H9 (cell line): ENCODE results near the gene A2ML1. TPM values are rescaled to one million over a fixed set of nuclear protein-coding genes. Genes with fewer than 3 reads are reported as not detected.

Experiments
- DNase-seq: peaks from one replicate; pipeline ENCODE4 v3.0.0-alpha.2; 2017
- H2AFZ ChIP-seq: one replicate; pipeline ENCODE4 v1.6.1; 2013; ENCODE audit warnings: mild to moderate bottlenecking, low read length, control low read depth, moderate library complexity
- H2AK5ac ChIP-seq: 2 replicates; pipeline ENCODE4 v1.6.1; 2013; ENCODE audit warnings: low read length, control low read depth, mixed read lengths; ENCODE audit not compliant: insufficient read length
- H2BK120ac ChIP-seq: one replicate; pipeline ENCODE4 v1.6.1; 2013; ENCODE audit warnings: low read depth, mild to moderate bottlenecking, low read length, control low read depth, inconsistent platforms; ENCODE audit not compliant: poor library complexity, severe bottlenecking
- H2BK12ac ChIP-seq: 2 replicates; pipeline ENCODE4 v1.6.1; 2013; ENCODE audit warnings: low read length, control low read depth, mixed read lengths, low read depth; ENCODE audit not compliant: insufficient read length
- H2BK15ac ChIP-seq: 2 replicates; pipeline ENCODE4 v1.6.1; 2013; ENCODE audit warnings: low read depth, low read length, control low read depth
- H2BK20ac ChIP-seq: one replicate; pipeline ENCODE4 v1.6.1; 2013; ENCODE audit warnings: low read depth, mild to moderate bottlenecking, low read length, control low read depth, inconsistent platforms; ENCODE audit not compliant: poor library complexity, severe bottlenecking
- H2BK5ac ChIP-seq: 2 replicates; pipeline ENCODE4 v1.6.1; 2013; ENCODE audit warnings: low read length, control low read depth, mixed read lengths; ENCODE audit not compliant: insufficient read length
- H3K14ac ChIP-seq: 2 replicates; pipeline ENCODE4 v1.6.1; 2013; ENCODE audit warnings: low read length, control low read depth; ENCODE audit not compliant: insufficient read depth
- H3K18ac ChIP-seq: 2 replicates; pipeline ENCODE4 v1.6.1; 2013; ENCODE audit warnings: low read depth, mild to moderate bottlenecking, mixed read lengths, low read length, control low read depth; ENCODE audit not compliant: insufficient read length
- H3K23ac ChIP-seq: 2 replicates; pipeline ENCODE4 v1.6.1; 2013; ENCODE audit warnings: low read length, control low read depth, mixed read lengths, low read depth; ENCODE audit not compliant: insufficient read length
- H3K23me2 ChIP-seq: 2 replicates; pipeline ENCODE4 v1.6.1; 2013; ENCODE audit warnings: low read depth, mild to moderate bottlenecking, mixed read lengths, low read length, control low read depth; ENCODE audit not compliant: insufficient read length, poor library complexity, severe bottlenecking
- H3K27ac ChIP-seq: 2 replicates; pipeline ENCODE4 v1.5.1; 2013; ENCODE audit warnings: low read length, control low read depth, mixed read lengths, low read depth; ENCODE audit not compliant: insufficient read length
- H3K27me3 ChIP-seq: 2 replicates; pipeline ENCODE4 v1.6.1; 2013; ENCODE audit warnings: low read length, control low read depth, inconsistent platforms; ENCODE audit not compliant: insufficient read depth
- H3K4ac ChIP-seq: 2 replicates; pipeline ENCODE4 v1.6.1; 2013; ENCODE audit warnings: low read depth, mild to moderate bottlenecking, control low read depth, inconsistent platforms, low read length, moderate library complexity
- H3K4me1 ChIP-seq: 2 replicates; pipeline ENCODE4 v1.6.1; 2013; ENCODE audit warnings: low read length, control low read depth, inconsistent platforms; ENCODE audit not compliant: insufficient read depth
- H3K4me2 ChIP-seq: 2 replicates; pipeline ENCODE4 v1.6.1; 2013; ENCODE audit warnings: low read length, control low read depth, mixed read lengths; ENCODE audit not compliant: insufficient read length, insufficient read depth
- H3K56ac ChIP-seq: 2 replicates; pipeline ENCODE4 v1.6.1; 2013; ENCODE audit warnings: low read depth, mild to moderate bottlenecking, mixed read lengths, low read length, control low read depth; ENCODE audit not compliant: insufficient read length
- H3K79me1 ChIP-seq: 2 replicates; pipeline ENCODE4 v1.6.1; 2013; ENCODE audit warnings: low read depth, mild to moderate bottlenecking, moderate library complexity, low read length, control low read depth, inconsistent platforms; ENCODE audit not compliant: insufficient read depth, poor library complexity, severe bottlenecking
- H3K79me2 ChIP-seq: 2 replicates; pipeline ENCODE4 v1.6.1; 2013; ENCODE audit warnings: low read length, control low read depth, inconsistent platforms; ENCODE audit not compliant: insufficient read depth
- H3K9ac ChIP-seq: 2 replicates; pipeline ENCODE4 v1.6.1; 2013; ENCODE audit warnings: low read length, control low read depth, mixed read lengths; ENCODE audit not compliant: insufficient read length; ENCODE audit errors: extremely low read depth
- H3K9me3 ChIP-seq: one replicate; pipeline ENCODE4 v1.6.1; 2013; ENCODE audit warnings: low read depth, low read length, inconsistent platforms; ENCODE audit not compliant: control insufficient read depth
- H3T11ph ChIP-seq: one replicate; pipeline ENCODE4 v1.6.1; 2013; ENCODE audit warnings: mild to moderate bottlenecking, low read length, control low read depth, inconsistent platforms
- H4K20me1 ChIP-seq: one replicate; pipeline ENCODE4 v1.6.1; 2013; ENCODE audit not compliant: control insufficient read depth, insufficient read length, insufficient read depth
- H4K5ac ChIP-seq: 2 replicates; pipeline ENCODE4 v1.6.1; 2013; ENCODE audit warnings: low read depth, mild to moderate bottlenecking, mixed read lengths, low read length, control low read depth; ENCODE audit not compliant: insufficient read length
- H4K8ac ChIP-seq: replicated peaks from 2 replicates; pipeline ENCODE4 v1.6.1; 2013; ENCODE audit warnings: low read length, control low read depth, mixed read lengths, low read depth; ENCODE audit not compliant: insufficient read length
- H4K91ac ChIP-seq: 2 replicates; pipeline ENCODE4 v1.6.1; 2013; ENCODE audit warnings: low read depth, mild to moderate bottlenecking, moderate library complexity, mixed read lengths, low read length, control low read depth; ENCODE audit not compliant: insufficient read length
- H3K27ac Mint-ChIP-seq, 3 experiments: 2 replicates in 2 of 3; 3 replicates in 1 of 3; pipeline ENCODE4 v1.8.0; 2020 to 2021; ENCODE audit warnings: mixed read lengths in 3 of 3, mild to moderate bottlenecking in 1 of 3, moderate library complexity in 1 of 3
- H3K27me3 Mint-ChIP-seq: 2 replicates; pipeline ENCODE4 v1.8.0; 2021; ENCODE audit warnings: low read depth, mild to moderate bottlenecking, moderate library complexity, mixed read lengths
- H3K36me3 Mint-ChIP-seq, 3 experiments: 2 replicates in 2 of 3; 3 replicates in 1 of 3; pipeline ENCODE4 v1.8.0; 2020 to 2021; ENCODE audit warnings: low read depth in 3 of 3, mixed read lengths in 3 of 3; ENCODE audit not compliant: insufficient read depth in 1 of 3
- H3K4me1 Mint-ChIP-seq, 2 experiments: 2 replicates each; pipeline ENCODE4 v1.8.0; 2020; ENCODE audit warnings: mixed read lengths in 2 of 2
- H3K4me3 Mint-ChIP-seq, 2 experiments: 2 replicates in 1 of 2; 3 replicates in 1 of 2; pipeline ENCODE4 v1.8.0; 2020 to 2021; ENCODE audit warnings: mild to moderate bottlenecking in 2 of 2, mixed read lengths in 2 of 2, moderate library complexity in 1 of 2
- H3K9me3 Mint-ChIP-seq, 2 experiments: 2 replicates in 1 of 2; 3 replicates in 1 of 2; pipeline ENCODE4 v1.8.0; 2020; ENCODE audit warnings: mild to moderate bottlenecking in 2 of 2, mixed read lengths in 2 of 2, moderate library complexity in 1 of 2
- WGBS: extraction: QIAGEN DNeasy Blood & Tissue Kit; methylation state at CpG from one replicate; pipeline ENCODE4 v1.1.7; 2013; ENCODE audit warnings: missing lambda C conversion rate, low lambda C conversion rate, mixed read lengths; ENCODE audit not compliant: insufficient read length; ENCODE audit errors: extremely low coverage; 5-methylcytosine and 5-hydroxymethylcytosine counted together
- total RNA-seq: library from RNA; stranded (reverse); gene quantifications from 2 replicates; pipeline ENCODE4 v1.2.1, GENCODE V29; 2021
- TF ChIP-seq, protein P1 (sequence below): fragments of 200-600 bp; sonication (generic); conservative IDR thresholded peaks from 3 replicates; pipeline ENCODE4 v1.8.0; 2021; ENCODE audit warnings: antibody characterized with exemption, mild to moderate bottlenecking

Gene A2ML1
- total RNA-seq, 1 experiment from 2014 or later, result 2.8 TPM

DNA sequence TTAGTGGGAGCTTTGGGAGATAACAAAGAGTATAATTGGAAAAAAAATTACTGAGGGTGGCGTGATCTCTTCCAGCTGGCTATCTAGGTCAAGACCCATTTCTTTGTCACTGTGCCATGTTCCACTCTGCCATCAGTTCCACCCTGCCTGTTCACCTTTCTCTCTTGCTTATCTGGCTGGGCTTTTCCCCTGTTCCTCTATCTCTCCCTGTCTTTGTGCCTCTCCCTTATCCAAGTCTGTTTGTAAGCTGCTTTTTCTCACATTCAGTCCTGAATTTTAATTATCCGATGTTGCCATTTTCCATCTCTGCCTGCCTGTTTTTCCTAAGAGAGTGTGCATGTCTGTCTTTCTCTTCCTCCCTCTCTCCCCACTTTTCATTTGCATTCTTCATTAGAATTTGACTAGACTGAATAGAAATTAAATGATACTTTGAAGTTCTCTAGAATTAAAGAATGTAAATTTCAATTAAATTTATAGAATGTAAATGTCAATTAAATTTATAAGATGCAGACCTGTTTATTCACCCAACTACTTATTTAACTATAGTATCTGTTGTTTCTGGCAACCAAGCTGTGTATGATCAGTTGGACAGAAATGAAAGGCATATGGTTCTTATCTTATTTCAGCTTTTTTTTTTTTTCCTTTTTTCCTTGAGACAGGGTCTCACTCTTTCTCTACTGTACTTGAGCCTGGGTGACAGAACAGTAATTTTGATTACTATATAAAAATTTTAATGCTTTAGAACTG is 40.9 kb upstream of the A2ML1 start:
- H2BK15ac ChIP-seq, result no peak overlapping the region
- H3K9ac ChIP-seq, result no peak overlapping the region
- H2BK5ac ChIP-seq, result no peak overlapping the region
- no peak overlapping the region for H3K4ac ChIP-seq
- no peak overlapping the region for H3K23ac ChIP-seq
- H3K36me3 Mint-ChIP-seq, result peaks cover 26 to 47% (median 35%) of the 10 kb centered on the region in 3 experiments
- WGBS, result no CpG with 5 or more reads among the region's 2 CpGs
- H3K18ac ChIP-seq, result no peak overlapping the region
- peak overlapping the region; percentile 13 to 65 (median 52); a peak in 3 of 7 replicates for H3K27ac Mint-ChIP-seq
- no peaks in the 10 kb centered on the region for H3K79me2 ChIP-seq
- H2BK120ac ChIP-seq, result no peak overlapping the region
- peaks cover 5 to 12% of the 10 kb centered on the region in 2 experiments for H3K9me3 Mint-ChIP-seq
- H3K14ac ChIP-seq, result no peak overlapping the region
- no peak overlapping the region for H2BK12ac ChIP-seq
- TF ChIP-seq, protein P1, sequence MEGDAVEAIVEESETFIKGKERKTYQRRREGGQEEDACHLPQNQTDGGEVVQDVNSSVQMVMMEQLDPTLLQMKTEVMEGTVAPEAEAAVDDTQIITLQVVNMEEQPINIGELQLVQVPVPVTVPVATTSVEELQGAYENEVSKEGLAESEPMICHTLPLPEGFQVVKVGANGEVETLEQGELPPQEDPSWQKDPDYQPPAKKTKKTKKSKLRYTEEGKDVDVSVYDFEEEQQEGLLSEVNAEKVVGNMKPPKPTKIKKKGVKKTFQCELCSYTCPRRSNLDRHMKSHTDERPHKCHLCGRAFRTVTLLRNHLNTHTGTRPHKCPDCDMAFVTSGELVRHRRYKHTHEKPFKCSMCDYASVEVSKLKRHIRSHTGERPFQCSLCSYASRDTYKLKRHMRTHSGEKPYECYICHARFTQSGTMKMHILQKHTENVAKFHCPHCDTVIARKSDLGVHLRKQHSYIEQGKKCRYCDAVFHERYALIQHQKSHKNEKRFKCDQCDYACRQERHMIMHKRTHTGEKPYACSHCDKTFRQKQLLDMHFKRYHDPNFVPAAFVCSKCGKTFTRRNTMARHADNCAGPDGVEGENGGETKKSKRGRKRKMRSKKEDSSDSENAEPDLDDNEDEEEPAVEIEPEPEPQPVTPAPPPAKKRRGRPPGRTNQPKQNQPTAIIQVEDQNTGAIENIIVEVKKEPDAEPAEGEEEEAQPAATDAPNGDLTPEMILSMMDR, result no peak
- no peak overlapping the region for H4K5ac ChIP-seq
- no peak overlapping the region for H3K4me3 Mint-ChIP-seq
- H3K4me2 ChIP-seq, result no peak overlapping the region
- no peak overlapping the region for H3T11ph ChIP-seq
- no peaks in the 10 kb centered on the region for H3K23me2 ChIP-seq
- H2AFZ ChIP-seq, result no peak overlapping the region
- no peaks in the 10 kb centered on the region for H3K27me3 Mint-ChIP-seq
- H3K9me3 ChIP-seq, result no peaks in the 10 kb centered on the region
- H3K27me3 ChIP-seq, result no peaks in the 10 kb centered on the region
- H4K8ac ChIP-seq, result no peak overlapping the region
- no peak overlapping the region for H3K27ac ChIP-seq
- H3K4me1 ChIP-seq, result no peaks in the 10 kb centered on the region
- H2AK5ac ChIP-seq, result no peak overlapping the region
- H2BK20ac ChIP-seq, result no peak overlapping the region
- no peak overlapping the region for H4K91ac ChIP-seq
- no peaks in the 10 kb centered on the region for H4K20me1 ChIP-seq
- peak; percentile 15 for DNase-seq
- H3K79me1 ChIP-seq, result no peaks in the 10 kb centered on the region
- peaks cover 29% of the 10 kb centered on the region in 2 experiments for H3K4me1 Mint-ChIP-seq
- H3K56ac ChIP-seq, result no peak overlapping the region
